ENCODE data around the gene APPBP2.
"Not testable (repeated sequence)": the region's sequence is repeated elsewhere in the genome, so short reads cannot be mapped to it uniquely, and the experiment has no call there.

Gene APPBP2

DNA sequence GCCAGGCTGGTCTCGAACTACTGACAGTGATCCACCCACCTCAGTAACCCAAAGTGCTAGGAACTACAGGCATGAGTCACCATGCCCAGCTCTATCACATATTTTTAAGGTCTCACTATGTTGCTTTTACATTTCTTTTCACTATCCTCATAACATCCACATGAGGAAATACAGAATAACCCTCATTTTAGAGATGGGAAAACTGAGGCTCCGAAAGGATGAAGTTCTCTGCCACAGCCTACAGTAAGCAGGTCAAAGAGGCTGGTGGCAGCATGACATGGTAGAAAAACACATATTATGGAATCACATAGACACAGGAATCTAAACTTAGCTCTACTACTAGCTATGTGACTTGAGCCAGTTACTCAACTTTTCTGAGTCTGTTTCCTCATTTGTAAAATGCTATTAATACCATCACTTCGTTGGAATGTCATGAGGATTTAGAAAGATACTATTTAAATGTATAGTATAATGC is 32.2 kb downstream of the APPBP2 start:
- DNase-seq = no peak

DNA sequence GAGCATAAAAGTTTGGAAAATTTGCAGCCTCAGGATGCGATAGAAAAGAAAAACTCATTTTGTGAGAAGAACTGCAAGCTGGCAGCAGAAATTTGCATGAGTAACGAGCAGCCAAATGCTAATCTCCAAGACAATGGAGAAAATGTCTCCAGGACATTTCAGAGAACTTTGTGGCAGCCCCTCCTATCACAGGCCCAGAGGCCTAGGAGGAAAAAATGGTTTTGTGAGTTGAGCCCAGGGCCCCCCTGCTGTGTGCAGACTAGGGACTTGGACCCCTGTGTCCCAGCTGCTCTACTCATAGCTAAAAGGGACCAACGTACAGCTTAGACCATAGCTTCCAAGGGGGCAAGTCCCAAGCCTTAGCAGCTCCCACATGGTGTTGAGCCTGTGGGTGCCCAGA is 34.3 kb downstream of the APPBP2 start:
- no peak for DNase-seq

GRCh38 chr17:60490594-60490993 is 35.4 kb downstream of the APPBP2 start:
- not testable (repeated sequence) for DNase-seq

- peak in 3 of 51 donors; percentile 17 to 62 (median 29) for DNase-seq
Measured at GRCh38 chr17:60481604-60482003, 44.4 kb downstream of the APPBP2 start.

DNA sequence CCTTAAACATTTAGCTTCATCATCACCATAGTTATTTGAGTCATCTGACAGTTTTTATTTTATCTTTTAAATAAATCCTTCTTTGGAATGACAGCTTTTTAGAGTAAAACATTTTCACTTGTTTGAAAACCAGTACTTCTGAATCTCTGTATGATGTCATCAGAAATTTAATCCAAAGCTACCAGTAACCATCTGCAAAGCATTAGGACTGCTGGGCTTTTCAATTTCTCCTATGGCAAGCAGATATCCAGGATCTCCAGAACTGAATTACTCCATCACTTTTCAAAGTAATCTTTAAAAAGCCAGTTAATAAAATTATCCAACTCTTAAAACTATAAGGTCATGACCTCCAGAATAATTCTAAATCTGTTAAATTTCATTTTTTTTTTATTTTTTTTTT is 52.3 kb downstream of the APPBP2 start:
- DNase-seq = no peak

DNA sequence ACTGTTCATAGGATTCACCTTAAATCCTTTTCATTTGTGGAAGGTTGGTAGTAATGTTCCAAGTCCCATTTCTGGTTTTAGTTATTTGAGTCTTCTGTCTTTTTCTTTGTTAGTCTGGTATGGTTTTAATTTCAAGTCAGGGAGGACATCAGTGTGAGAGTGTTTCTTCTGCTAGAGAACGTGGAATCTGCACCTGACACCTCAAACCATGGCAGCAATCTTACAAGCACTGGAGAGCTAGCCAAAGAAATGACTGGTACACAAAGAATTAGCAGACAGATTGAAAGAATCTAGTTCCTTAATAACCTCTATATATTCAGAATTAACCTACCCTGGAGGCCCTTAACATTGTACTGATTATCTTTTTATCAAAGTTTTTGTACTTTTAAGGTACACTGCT is 53.6 kb downstream of the APPBP2 start:
- DNase-seq = no peak

DNA sequence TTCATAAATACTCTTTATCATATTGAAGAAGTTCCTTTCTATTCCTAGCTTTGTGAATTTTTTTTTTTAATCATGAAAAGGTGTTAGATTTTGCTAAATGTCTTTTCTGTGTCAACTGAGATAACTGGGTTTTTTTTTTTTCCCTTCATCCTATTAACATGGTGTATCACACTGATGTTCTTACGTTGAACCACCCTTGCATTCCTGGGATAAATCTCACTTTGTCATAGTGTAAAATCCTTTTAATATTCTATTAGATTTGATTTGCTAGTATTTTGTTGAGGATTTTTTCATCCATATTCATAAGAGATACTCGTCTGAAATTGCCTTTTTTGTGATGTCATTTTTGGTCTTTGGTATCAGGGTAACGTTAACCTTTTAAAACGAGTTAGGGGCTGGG is 54.6 kb downstream of the APPBP2 start:
- no peak for DNase-seq

DNA sequence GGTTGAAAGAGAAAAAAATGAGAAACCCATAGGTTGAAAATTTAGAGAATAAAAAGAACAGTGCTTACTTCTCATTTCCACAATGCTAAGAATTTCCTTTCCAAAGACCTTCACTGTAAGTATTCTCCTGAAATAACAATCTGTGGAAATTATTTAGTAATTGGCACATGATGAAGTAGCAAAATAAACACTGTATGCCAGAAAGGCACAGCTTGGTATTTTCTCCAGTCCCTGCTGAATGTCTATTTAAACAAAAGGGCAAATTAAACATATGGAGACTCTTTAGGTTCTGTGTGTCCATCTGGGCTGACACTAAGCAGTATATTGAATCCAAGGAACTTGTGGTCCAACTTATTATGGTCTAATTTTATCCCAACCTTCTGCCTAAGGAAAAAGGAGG is 57.7 kb downstream of the APPBP2 start:
- no peak for DNase-seq

DNA sequence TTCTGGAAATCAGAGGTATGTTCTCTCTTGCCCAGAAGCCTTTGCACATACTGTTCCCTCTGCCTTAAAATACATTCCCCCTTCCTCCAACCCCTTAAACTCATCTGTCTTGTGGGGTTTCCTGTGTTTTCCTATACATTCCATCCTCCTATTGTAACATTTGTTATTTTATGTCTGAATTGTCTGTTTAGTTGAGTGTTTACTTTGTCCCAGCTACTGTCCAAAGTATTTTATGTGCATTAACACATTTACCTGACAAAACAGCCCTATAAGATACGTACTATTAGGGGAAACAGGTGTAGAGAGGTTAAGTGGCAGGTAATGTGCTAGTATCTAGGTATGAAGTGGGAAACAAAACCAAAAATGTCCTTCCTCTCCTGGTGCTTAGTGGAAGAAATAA is 61.7 kb downstream of the APPBP2 start:
- no peak for DNase-seq

GRCh38 chr17:60463157-60463835 is 62.7 kb downstream of the APPBP2 start:
- DNase-seq = no peak

- no peak for DNase-seq
Measured at GRCh38 chr17:60461584-60461983, 64.5 kb downstream of the APPBP2 start.

DNA sequence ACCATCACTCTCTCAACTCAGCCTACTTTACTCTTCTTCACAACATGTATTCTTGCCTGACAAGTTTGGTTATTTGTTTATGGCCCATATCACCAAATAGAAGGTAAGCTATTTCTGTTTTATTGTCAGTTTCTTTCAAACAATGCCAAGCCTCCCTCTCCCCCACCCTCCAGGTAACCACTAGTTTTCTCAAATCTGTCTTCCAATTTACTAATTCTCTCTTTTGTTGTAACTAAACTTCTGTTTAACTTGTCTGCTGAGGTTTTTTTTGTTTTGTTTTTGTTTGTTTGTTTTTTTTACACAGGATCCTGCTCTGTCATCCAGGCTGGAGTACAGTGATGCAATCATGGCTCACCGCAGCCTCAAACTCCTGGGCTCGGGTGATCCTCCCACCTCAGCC is 68.9 kb downstream of the APPBP2 start:
- no peak for DNase-seq

DNA sequence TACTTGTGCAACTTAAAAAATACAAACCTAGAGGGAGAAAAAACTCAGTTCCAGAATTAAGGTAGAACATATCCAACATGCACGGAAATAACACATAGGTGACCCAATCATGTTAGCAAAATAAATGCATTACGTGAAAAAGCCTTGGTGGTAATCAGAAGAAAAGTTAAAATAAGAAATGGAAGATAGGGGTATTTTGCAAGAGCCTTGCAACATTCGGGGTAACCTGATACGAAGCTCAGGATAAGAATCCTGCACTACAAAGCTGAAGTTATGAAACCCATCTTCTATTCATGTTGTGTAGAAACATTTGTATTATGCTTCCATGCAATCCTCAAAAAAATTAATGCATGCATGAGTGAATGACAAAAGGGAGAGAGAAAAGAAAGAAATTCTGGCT is 70.7 kb downstream of the APPBP2 start:
- DNase-seq = no peak

- DNase-seq = no peak
Measured at GRCh38 chr17:60451965-60452364, 74.1 kb downstream of the APPBP2 start.

GRCh38 chr17:60451071-60451470 is 75.0 kb downstream of the APPBP2 start:
- no peak for DNase-seq

DNA sequence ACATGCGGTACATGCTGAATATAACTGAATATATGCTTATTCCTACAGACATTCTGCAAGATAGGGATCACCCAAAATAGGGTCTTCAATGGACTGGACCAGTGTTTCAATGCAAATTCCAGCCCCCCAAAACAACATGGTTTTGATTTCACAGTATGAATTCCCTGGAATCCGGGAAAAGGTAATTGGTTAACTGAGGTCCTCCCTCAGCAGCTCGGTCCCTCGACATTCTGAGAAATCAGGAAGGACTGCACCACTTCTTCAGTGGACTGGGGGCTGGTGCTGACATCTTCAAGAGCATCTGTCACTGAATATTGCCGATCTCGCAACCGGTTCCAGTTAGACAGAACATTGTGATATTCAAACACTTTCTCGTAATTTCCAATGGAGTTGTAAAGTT is 78.7 kb downstream of the APPBP2 start:
- no peak for DNase-seq

GRCh38 chr17:60445144-60445543 is 80.9 kb downstream of the APPBP2 start:
- no peak for DNase-seq

- peak in 4 of 51 donors; percentile 13 to 17 (median 14) for DNase-seq
Measured at GRCh38 chr17:60443713-60444112, 82.3 kb downstream of the APPBP2 start.

DNA sequence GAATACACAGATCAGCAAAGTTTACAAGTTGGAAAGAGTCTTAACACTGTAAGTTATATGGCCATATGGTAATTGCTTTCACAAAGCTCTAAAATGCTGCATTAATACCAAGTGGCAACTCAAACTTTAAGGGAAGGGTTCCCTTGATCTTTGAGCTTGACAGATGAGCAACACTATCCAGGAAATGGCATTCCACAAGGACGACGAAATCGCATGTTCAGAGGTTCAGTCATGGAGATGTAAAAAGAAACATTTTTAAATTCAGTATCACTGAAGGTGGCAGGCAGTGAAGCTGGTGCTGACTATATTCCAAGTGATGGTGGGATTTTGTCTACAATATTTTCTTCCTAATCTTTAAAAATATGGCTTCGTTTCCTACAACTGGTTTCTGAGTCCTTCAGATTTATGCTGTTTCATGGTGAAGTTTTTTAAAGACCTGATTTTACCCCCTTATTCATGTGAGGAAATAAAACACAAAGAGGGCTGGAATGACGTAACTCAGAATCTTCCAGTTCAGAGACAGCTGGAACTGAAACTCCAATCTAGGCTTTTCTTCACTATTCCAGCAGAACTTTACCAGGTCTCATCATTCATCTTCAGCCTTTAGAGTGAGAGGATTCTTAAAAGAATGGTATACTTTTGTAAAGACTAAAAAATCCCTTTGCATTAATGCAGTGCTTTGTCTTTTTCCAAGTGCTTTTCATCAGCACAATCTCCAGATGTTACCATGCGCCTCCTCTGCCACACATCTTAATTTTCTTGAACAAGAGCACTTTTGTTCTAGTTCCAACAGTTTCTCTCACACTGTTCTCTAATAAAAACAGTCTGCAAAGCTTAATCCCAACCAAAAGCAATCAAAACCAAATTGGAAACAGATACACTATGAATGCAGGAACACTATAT is 83.5 kb downstream of the APPBP2 start:
- DNase-seq = peak in 4 of 51 donors; percentile 6 to 66 (median 34)

DNA sequence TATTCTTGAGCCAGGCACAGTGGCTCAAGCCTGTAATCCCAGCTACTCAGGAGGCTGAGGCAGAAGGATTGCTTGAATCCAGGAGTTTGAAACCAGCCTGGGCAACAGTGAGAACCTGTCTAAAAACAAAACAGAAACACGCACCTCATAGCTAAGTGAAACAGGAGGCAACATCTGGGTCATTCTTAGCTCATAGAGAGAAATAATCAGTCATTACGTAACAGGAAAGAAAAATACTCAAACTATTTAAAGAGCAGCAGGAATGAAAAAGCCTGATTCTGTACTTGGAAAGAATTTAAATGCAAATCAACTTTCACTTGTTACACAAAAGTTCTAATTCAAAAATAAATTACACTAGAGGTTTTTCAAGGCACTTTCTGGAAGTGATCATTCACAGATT is 86.5 kb downstream of the APPBP2 start:
- DNase-seq = no peak

DNA sequence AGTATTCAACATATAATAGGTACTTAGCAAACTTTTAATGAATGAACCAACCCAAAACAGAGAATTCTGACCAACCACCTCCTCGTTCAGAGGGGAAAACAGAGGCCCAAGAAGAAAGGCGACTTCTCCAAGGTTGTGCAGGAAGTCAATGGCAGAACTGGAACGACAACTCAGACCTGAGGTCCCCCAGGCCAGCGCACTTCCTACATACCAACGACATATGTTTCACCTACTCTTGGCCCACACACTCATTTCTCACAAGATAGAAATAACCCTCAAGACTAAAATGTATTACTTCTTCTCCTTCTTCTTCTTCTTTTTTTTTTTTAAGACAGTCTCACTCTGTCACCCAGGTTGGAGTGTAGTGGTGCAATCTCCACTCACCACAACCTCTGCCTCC is 89.4 kb downstream of the APPBP2 start:
- DNase-seq = no peak

DNA sequence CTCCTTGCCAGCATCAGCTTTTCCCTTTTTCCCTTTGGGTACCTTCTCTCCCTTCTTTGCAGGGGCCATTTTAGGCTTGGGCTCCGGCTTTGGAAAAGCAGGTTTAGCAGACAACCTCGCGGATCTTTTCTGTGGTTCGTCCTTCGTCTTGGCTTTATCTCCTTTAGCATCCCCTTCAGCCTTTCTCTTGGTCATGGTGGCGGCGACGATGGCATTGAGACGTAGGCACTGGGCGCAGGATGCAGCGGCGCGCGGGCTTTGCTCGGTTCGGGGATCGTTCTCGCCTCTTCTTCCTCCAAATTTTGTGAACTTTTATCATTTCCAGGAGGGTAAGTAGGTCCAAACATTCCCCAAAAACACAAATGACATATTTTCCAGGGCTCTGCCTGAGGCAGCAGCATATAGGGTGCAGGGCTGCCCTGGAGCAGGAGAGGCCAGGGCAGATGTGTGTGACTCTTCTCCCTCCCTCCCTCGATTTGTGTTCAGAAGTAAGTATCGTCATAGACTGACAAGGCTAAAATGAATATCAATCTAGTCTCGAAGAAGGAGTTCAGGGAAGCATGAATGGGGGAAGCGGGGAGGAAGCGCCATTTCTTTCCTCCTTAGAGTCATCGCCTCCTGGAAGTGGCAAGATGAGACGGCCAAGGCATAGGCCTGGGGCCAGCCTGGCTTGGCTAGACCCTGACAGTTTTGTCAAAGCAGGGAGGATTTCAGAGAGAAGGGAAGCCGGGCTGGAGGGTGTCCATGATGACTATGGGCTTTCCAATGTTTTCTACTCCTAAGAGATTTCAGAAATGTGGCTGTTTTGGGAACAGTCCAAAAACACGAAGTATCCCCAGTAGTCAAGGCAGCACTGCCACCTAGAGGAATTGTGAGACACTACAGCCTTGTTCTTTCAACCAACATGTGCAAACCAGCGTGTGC is 90.5 kb downstream of the APPBP2 start:
- peak in 43 of 51 donors; percentile 5 to 90 (median 44) for DNase-seq

Measured in hypothalamus (tissue), 51 donors.